Calu3 (cell line): ENCODE measurements around the gene ZNF165. TPM values are rescaled to one million over a fixed set of nuclear protein-coding genes. Genes with fewer than 3 reads are reported as not detected.
A peak's percentile ranks its signal among the peaks of the same experiment; 100 is the strongest.

ENCODE experiments used
- BruUV-seq: library from RNA; stranded (reverse); fragments of 400-500 nt; replicated peaks from 2 replicates; lab custom pipeline; 2021; lab: Mats Ljungman, UMichigan
- CTCF ChIA-PET: fragments of 300-600 bp; sonication (Branson Sonifier 250); formaldehyde crosslinking; loops from one replicate; lab custom pipeline; 2022; ENCODE audit warnings: antibody characterized with exemption; lab: Charles Lee
- DNase-seq: peaks from one replicate; pipeline ENCODE4 v3.0.0; 2022
- H3K27ac Mint-ChIP-seq: one replicate; pipeline ENCODE4 v1.8.0; 2022; ENCODE audit warnings: mixed read lengths; ENCODE audit not compliant: unreplicated experiment
- H3K27me3 Mint-ChIP-seq: one replicate; pipeline ENCODE4 v1.8.0; 2022; ENCODE audit warnings: mixed read lengths; ENCODE audit not compliant: unreplicated experiment
- H3K36me3 Mint-ChIP-seq: one replicate; pipeline ENCODE4 v1.8.0; 2022; ENCODE audit warnings: mild to moderate bottlenecking, moderate library complexity, mixed read lengths; ENCODE audit not compliant: insufficient read depth, unreplicated experiment
- H3K4me1 Mint-ChIP-seq: one replicate; pipeline ENCODE4 v1.8.0; 2022; ENCODE audit warnings: mild to moderate bottlenecking, low read depth, mixed read lengths; ENCODE audit not compliant: unreplicated experiment
- H3K4me3 Mint-ChIP-seq: one replicate; pipeline ENCODE4 v1.8.0; 2022; ENCODE audit warnings: mild to moderate bottlenecking, low read depth, moderate library complexity, mixed read lengths; ENCODE audit not compliant: unreplicated experiment
- H3K9me3 Mint-ChIP-seq: one replicate; pipeline ENCODE4 v1.8.0; 2022; ENCODE audit warnings: low read depth, mixed read lengths; ENCODE audit not compliant: unreplicated experiment
- intact Hi-C: fragments of 100-400 bp; cut with micrococcal nuclease; formaldehyde crosslinking; loops from one replicate; pipeline ENCODE4 v1.10.0; 2022; ENCODE audit not compliant: unreplicated experiment
- total RNA-seq: library from RNA; stranded (reverse); gene quantifications from 2 replicates; pipeline ENCODE4 v1.2.3, GENCODE V29; 2022
- TF ChIP-seq, protein P1 (sequence below): fragments of 200-600 bp; IDR thresholded peaks from one replicate; pipeline ENCODE4 v1.8.0; 2022; ENCODE audit warnings: antibody characterized with exemption; ENCODE audit not compliant: unreplicated experiment

The ZNF165 gene
- total RNA-seq, 1 experiment from 2014 or later: 6.3 TPM

DNA sequence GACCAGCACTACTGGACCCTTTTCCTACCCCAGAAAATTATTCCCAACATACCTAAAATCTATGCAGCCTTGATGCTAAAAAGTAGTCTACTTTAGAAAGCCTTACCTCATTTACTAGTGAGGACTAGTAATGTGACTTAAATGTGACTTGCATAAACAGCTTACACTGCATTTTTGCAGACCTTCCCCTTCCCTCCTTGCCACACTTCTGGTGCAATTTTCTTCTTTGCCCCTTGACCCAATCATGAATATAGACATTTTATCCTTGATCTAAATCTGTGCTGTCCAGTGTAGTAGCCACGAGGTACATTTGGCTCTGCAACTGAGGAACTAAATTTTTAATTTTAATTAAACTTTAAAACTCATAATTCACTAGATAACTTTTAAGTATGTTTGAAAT lies 54.3 kb downstream of the ZNF165 start:
- DNase-seq: no peak
- intact Hi-C loops: loop anchor here (5.0 kb wide), 1 partner anchor 548 kb away; no protein-coding TSS in a partner anchor
- Mint-ChIP-seq H3K27ac (no peak overlapping the region), H3K4me3 (no peak overlapping the region), H3K9me3 (no peaks in the 10 kb centered on the region), H3K27me3 (no peaks in the 10 kb centered on the region), H3K4me1 (peaks cover 23% of the 10 kb centered on the region), H3K36me3 (peaks cover 31% of the 10 kb centered on the region)
- TF ChIP-seq, protein P1, sequence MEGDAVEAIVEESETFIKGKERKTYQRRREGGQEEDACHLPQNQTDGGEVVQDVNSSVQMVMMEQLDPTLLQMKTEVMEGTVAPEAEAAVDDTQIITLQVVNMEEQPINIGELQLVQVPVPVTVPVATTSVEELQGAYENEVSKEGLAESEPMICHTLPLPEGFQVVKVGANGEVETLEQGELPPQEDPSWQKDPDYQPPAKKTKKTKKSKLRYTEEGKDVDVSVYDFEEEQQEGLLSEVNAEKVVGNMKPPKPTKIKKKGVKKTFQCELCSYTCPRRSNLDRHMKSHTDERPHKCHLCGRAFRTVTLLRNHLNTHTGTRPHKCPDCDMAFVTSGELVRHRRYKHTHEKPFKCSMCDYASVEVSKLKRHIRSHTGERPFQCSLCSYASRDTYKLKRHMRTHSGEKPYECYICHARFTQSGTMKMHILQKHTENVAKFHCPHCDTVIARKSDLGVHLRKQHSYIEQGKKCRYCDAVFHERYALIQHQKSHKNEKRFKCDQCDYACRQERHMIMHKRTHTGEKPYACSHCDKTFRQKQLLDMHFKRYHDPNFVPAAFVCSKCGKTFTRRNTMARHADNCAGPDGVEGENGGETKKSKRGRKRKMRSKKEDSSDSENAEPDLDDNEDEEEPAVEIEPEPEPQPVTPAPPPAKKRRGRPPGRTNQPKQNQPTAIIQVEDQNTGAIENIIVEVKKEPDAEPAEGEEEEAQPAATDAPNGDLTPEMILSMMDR: no peak
- CTCF ChIA-PET: no interaction called here
- no TSS peak for BruUV-seq

DNA sequence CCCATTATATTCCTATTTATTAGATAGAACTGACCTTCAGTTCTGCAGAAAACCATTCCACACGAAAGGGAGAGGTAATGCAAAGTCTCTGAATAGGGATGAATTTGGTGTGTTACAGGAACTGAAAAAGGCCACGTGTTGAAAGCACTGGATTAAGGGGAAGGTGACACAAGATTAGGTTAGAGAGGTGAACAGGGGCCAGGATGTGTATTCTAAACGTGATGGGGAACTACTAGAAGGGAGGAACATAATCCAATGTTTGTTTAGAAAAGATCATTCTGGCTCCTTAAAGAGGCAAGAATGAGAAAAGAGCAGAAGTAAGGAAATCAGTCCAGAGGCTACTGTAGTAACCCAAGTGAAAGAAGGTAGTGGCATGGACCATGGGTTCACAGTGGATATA lies 55.0 kb downstream of the ZNF165 start:
- DNase-seq: no peak
- intact Hi-C loops: loop anchor here (5.0 kb wide), 1 partner anchor 547 kb away; no protein-coding TSS in a partner anchor
- Mint-ChIP-seq H3K9me3 (no peaks in the 10 kb centered on the region), H3K36me3 (peaks cover 25% of the 10 kb centered on the region), H3K27ac (peak overlapping the region; percentile 93), H3K27me3 (no peaks in the 10 kb centered on the region), H3K4me3 (peak overlapping the region; percentile 97), H3K4me1 (peaks cover 28% of the 10 kb centered on the region)
- TF ChIP-seq, protein P1: no peak
- CTCF ChIA-PET: interaction anchor here (2.8 kb wide), 1 partner anchor 220 kb away, joined by 8 read pairs; no protein-coding TSS in a partner anchor
- no TSS peak for BruUV-seq

DNA sequence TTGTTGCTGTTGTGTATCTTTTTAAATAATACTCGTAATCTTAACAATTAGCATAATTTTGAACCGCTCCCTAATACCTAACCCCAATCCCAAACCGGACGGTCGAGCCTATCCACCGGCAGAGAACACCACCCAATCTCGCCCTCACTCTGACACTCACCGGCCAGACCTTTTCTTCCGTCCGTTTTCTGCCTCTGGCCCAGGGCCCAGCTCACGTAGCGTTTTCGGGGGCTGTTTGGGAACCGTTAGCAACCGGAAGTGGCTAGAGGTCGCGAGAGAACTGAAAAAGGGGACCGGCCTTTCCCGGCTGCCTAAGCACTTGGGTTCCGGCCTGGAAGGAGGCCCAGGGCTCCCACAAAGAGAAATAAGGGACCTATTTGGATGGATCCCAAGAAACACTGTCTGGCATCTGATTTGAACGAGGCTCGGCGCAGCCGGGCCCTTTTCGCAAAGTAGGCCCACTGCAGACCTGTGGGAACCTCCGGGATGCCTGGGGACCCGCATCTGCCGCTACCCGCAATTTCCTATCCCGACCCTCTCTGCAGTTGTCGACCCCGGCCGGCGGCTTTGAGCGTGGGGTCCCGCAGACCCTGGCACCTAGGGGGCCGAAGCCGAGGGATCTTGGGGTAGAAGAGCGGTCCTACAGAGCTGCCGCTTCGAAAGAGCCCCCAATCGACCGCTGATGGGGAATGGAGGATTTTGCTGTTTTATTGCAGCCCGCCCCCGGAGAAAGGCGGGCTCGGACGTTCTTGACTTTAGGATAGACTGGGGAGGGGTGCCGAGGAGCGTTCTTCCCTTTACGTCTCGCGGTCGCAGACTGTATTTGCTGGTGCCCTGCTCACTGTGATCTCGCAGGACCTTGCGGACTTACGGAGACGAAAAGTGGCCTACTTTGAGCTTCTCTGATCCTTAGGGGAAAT lies 56.5 kb downstream of the ZNF165 start:
- TF ChIP-seq, protein P1: no peak
- peak overlapping the region; percentile 97 for H3K4me3 Mint-ChIP-seq
- no peaks in the 10 kb centered on the region for H3K9me3 Mint-ChIP-seq
- H3K27me3 Mint-ChIP-seq: no peaks in the 10 kb centered on the region
- intact Hi-C loops: loop anchor here (2.0 to 5.0 kb wide), 2 partner anchors 220 to 545 kb away; no protein-coding TSS in a partner anchor
- CTCF ChIA-PET: interaction anchor here (0.7 to 2.8 kb wide), 2 partner anchors 219 to 278 kb away, joined by 4 to 8 read pairs; no protein-coding TSS in a partner anchor
- no TSS peak for BruUV-seq
- peaks cover 38% of the 10 kb centered on the region for H3K36me3 Mint-ChIP-seq
- DNase-seq: peak; percentile 90
- peaks cover 30% of the 10 kb centered on the region for H3K4me1 Mint-ChIP-seq
- H3K27ac Mint-ChIP-seq: peak overlapping the region; percentile 93

DNA sequence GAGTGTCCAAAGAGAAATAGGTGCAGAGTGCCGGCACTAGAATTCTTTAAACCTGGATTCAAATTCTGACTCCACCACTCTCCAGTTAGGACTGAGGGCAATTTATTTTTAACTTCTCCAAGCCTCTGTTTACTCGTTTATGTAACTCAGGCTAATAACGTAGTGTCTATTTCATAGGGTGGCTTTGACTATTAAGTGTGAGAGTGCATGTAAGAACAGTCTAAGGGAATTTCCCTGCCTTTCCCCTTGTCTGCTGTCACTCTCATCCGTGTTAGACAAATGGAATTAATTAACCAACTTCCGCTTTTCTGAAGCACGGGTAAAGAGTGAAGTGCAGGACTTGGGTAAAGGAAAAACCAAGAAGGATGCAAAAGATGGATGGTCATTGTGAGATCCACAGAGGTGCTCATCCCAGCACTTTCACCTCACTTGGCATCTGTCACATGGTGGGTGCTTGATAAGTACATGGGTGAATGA lies 57.2 kb downstream of the ZNF165 start:
- no TSS peak for BruUV-seq
- CTCF ChIA-PET: interaction anchor here (2.8 kb wide), 1 partner anchor 218 kb away, joined by 8 read pairs; no protein-coding TSS in a partner anchor
- peaks cover 45% of the 10 kb centered on the region for H3K36me3 Mint-ChIP-seq
- peaks cover 30% of the 10 kb centered on the region for H3K4me1 Mint-ChIP-seq
- DNase-seq: no peak
- TF ChIP-seq, protein P1: no peak
- intact Hi-C loops: loop anchor here (2.0 to 5.0 kb wide), 2 partner anchors 219 to 545 kb away; no protein-coding TSS in a partner anchor
- peak overlapping the region; percentile 97 for H3K4me3 Mint-ChIP-seq
- no peaks in the 10 kb centered on the region for H3K9me3 Mint-ChIP-seq
- peak overlapping the region; percentile 93 for H3K27ac Mint-ChIP-seq
- no peaks in the 10 kb centered on the region for H3K27me3 Mint-ChIP-seq

Other genes starting within 250 kb of the ZNF165 start
- not detected in 2 replicates for gene OR2B2, start 168.2 kb upstream of the ZNF165 start, total RNA-seq
- 0.78 and 1.5 TPM in 2 replicates for gene OR2B6, start 123.3 kb upstream of the ZNF165 start, total RNA-seq
- 14.2 and 15.9 TPM in 2 replicates for gene ZSCAN16, start 44.0 kb downstream of the ZNF165 start, total RNA-seq
- 23.2 and 27.5 TPM in 2 replicates for gene ZKSCAN8, start 61.3 kb downstream of the ZNF165 start, total RNA-seq
- 24.6 and 25.8 TPM in 2 replicates for gene ZSCAN9, start 144.7 kb downstream of the ZNF165 start, total RNA-seq
- 6.1 and 6.7 TPM in 2 replicates for gene ZKSCAN4, start 171.7 kb downstream of the ZNF165 start, total RNA-seq
- not detected in 2 replicates for gene NKAPL, start 178.7 kb downstream of the ZNF165 start, total RNA-seq
- 13.1 and 14.2 TPM in 2 replicates for gene ZSCAN26, start 186.6 kb downstream of the ZNF165 start, total RNA-seq
- gene PGBD1, start 201.0 kb downstream of the ZNF165 start, total RNA-seq: 3.1 and 4.9 TPM in 2 replicates